Activated CD4-positive, alpha-beta T cell treated with anti-CD3 and anti-CD28 coated beads for 36 hours (primary cell): ENCODE results near the gene KCNIP4. TPM values are rescaled to one million over a fixed set of nuclear protein-coding genes. Genes with fewer than 3 reads are reported as not detected.
"Not testable (repeated sequence)": the region's sequence is repeated elsewhere in the genome, so short reads cannot be mapped to it uniquely, and the experiment has no call there.

Source experiments
- ATAC-seq: fragments of 200-7000 bp; cut with Tn5 transposase; one replicate; pipeline ENCODE4 v1.10.0; 2021; ENCODE audit warnings: mild to moderate bottlenecking, moderate library complexity
- CTCF ChIA-PET: fragments of 350-600 bp; sonication (Branson Sonifier 250); formaldehyde crosslinking; loops from one replicate; lab custom pipeline; 2021; ENCODE audit warnings: antibody characterized with exemption; lab: Charles Lee
- POLR2A ChIA-PET: fragments of 350-600 bp; sonication (Branson Sonifier 250); formaldehyde crosslinking; loops from one replicate; lab custom pipeline; 2021; ENCODE audit warnings: antibody characterized with exemption, inconsistent platforms; lab: Charles Lee
- DNase-seq: peaks from one replicate; pipeline ENCODE4 v3.0.0-alpha.2; 2020
- H3K27ac Mint-ChIP-seq: one replicate; pipeline ENCODE4 v1.8.0; 2021; ENCODE audit warnings: mixed read lengths
- H3K27me3 Mint-ChIP-seq: one replicate; pipeline ENCODE4 v1.8.0; 2021; ENCODE audit warnings: mixed read lengths
- H3K36me3 Mint-ChIP-seq: one replicate; pipeline ENCODE4 v1.8.0; 2021; ENCODE audit warnings: low read depth, mixed read lengths
- H3K4me1 Mint-ChIP-seq: one replicate; pipeline ENCODE4 v1.8.0; 2021; ENCODE audit warnings: mixed read lengths
- H3K4me3 Mint-ChIP-seq: one replicate; pipeline ENCODE4 v1.8.0; 2021; ENCODE audit warnings: mild to moderate bottlenecking, moderate library complexity, mixed read lengths
- H3K9me3 Mint-ChIP-seq: one replicate; pipeline ENCODE4 v1.8.0; 2021; ENCODE audit warnings: low read depth, mixed read lengths
- intact Hi-C, 2 experiments: fragments of 100-400 bp; cut with DNase I in 1 of 2; cut with micrococcal nuclease in 1 of 2; formaldehyde crosslinking; loops; one replicate each; pipeline versions ENCODE4 v1.14.2 to v1.15.1; 2022 to 2024; cut with DNase I, micrococcal nuclease
- total RNA-seq, 2 experiments: library from RNA; stranded (reverse); gene quantifications; one replicate each; pipeline ENCODE4 v1.2.3, GENCODE V29; 2021

Gene KCNIP4
- total RNA-seq, 2 experiments from 2014 or later, result not detected

DNA sequence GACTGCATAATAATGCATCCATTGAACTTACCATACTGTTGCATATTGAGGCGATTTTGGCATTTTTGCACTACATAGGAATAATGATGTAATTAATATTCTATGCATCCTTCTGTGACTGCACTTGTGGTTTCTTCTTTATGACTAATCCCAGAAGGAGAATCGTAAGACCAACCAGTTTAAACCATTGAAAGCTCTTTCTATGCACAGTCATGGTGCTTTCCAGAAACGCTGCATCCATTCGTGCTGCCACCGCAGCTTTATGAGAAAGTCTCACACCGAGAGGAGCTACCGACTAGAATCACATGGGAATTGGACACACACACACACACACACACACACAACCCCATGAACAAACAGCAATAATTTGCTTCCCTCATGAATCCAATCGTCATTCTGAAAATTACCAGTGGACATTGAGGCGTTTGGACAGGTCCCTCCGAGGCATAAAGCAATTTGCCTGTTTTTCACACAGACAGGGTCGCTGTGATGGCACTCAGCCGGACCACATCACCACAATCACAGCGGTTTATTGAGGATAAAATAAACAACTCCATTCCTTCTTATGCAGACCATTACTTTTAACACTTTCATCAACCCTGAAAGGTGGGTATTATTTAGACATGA, 1184.1 kb downstream of the KCNIP4 start:
- DNase-seq, result no peak
- ChIA-PET POLR2A (no interaction called here), CTCF (interaction anchor here (2.2 kb wide), 1 partner anchor 9 kb away, joined by 8 read pairs; no protein-coding TSS in a partner anchor)
- no peak for ATAC-seq
- intact Hi-C loops, result no loop called here
- H3K36me3 Mint-ChIP-seq, result no peaks in the 10 kb centered on the region
- H3K4me1 Mint-ChIP-seq, result no peaks in the 10 kb centered on the region
- no peak overlapping the region for H3K27ac Mint-ChIP-seq
- H3K9me3 Mint-ChIP-seq, result no peaks in the 10 kb centered on the region
- no peaks in the 10 kb centered on the region for H3K27me3 Mint-ChIP-seq
- H3K4me3 Mint-ChIP-seq, result no peak overlapping the region

DNA sequence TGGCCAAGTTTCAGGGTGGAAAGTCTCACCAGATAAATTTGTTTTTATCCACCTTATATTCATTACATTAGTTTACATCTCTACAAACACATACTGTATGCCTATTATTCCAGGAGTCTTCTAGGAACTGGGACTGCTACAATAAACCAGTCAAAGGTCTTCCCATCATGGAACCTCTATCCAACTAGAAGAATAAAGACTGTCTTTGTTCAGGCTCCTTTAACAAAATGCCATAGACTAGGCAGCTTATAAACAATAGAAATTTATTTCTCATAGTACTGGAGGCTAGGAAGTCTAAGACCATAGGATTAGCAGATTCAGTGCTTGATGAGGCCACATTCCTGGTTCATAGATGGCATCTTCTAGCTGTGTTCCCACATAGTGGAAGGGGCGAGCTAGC, 1186.7 kb downstream of the KCNIP4 start:
- DNase-seq, result no peak
- H3K27ac Mint-ChIP-seq, result no peak overlapping the region
- no peaks in the 10 kb centered on the region for H3K27me3 Mint-ChIP-seq
- CTCF ChIA-PET, result interaction anchor here (1.7 to 2.7 kb wide), 2 partner anchors 11 to 13 kb away, joined by 4 to 7 read pairs; no protein-coding TSS in a partner anchor
- H3K36me3 Mint-ChIP-seq, result no peaks in the 10 kb centered on the region
- H3K9me3 Mint-ChIP-seq, result no peaks in the 10 kb centered on the region
- H3K4me3 Mint-ChIP-seq, result no peak overlapping the region
- no peak for ATAC-seq
- intact Hi-C loops, result no loop called here
- POLR2A ChIA-PET, result no interaction called here
- no peaks in the 10 kb centered on the region for H3K4me1 Mint-ChIP-seq

DNA sequence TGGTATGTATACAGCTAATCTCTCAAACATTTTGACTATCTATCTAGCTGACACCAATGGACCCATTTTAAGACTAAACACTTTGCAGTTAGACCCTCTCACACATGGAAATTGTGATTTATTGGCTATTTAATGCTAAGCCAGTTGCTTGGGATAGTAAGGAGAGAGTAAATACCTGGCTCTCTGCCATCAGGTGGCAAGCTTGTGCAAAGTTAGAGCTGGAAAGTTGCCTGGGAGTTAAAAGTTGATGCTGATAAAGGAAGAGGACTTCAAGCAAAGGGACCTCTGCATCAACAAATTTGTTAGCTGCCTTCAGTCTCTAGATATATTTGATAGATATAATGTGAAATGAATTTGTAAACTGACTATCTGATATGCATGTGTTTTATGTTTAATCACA, 1187.2 kb downstream of the KCNIP4 start:
- no peak overlapping the region for H3K4me3 Mint-ChIP-seq
- no peak for ATAC-seq
- H3K4me1 Mint-ChIP-seq, result no peaks in the 10 kb centered on the region
- ChIA-PET CTCF (interaction anchor here (1.7 to 2.7 kb wide), 2 partner anchors 11 to 13 kb away, joined by 4 to 7 read pairs; no protein-coding TSS in a partner anchor), POLR2A (no interaction called here)
- H3K27ac Mint-ChIP-seq, result no peak overlapping the region
- no peaks in the 10 kb centered on the region for H3K9me3 Mint-ChIP-seq
- intact Hi-C loops, result no loop called here
- H3K36me3 Mint-ChIP-seq, result no peaks in the 10 kb centered on the region
- H3K27me3 Mint-ChIP-seq, result no peaks in the 10 kb centered on the region
- DNase-seq, result no peak

DNA sequence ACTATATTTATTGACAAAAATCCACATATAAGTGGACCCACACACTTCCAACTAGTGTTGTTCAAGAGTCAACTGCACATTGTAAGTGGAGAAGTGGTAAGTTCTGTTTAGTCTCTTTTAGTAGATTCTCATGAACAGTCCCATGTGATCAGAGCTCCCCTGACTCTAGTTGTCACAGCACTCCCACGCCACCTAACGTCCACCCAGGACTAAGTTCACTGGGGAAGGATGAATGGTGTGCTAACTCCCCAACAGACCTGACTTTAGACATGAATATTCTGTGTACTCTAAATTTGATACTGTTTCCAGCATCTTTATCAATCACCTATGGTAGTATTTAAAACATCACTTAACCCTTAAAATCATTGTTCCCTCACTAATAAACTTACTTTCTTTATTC, 1188.5 kb downstream of the KCNIP4 start:
- Mint-ChIP-seq H3K27me3 (no peaks in the 10 kb centered on the region), H3K4me1 (no peaks in the 10 kb centered on the region), H3K36me3 (no peaks in the 10 kb centered on the region), H3K9me3 (no peaks in the 10 kb centered on the region), H3K27ac (no peak overlapping the region), H3K4me3 (no peak overlapping the region)
- ChIA-PET POLR2A (no interaction called here), CTCF (interaction anchor here (1.7 to 2.7 kb wide), 2 partner anchors 13 to 14 kb away, joined by 4 to 7 read pairs; no protein-coding TSS in a partner anchor)
- ATAC-seq, result no peak
- intact Hi-C loops, result no loop called here
- no peak for DNase-seq

DNA sequence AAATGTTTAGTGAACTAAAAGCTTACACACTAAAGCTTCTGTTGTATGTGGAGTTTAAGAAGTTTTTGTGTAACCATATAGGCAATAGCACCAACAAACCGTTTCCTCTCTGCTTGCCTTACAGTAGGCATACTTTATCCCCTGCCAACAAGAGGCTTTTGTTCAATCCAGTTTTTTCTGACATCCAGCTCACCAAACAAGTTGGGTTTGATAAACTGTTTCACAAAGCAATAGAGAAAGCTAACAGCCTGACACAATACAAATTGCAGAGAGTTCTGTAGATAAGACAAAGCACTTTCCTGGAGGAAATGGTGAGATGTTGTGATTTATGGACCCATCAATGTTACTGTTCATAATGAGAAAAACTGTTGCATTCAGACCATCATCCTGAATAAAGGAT, 1194.5 kb downstream of the KCNIP4 start:
- CTCF ChIA-PET, result no interaction called here
- Mint-ChIP-seq H3K27ac (no peak overlapping the region), H3K4me3 (no peak overlapping the region)

GRCh38 chr4:20752641-20753040, 1195.9 kb downstream of the KCNIP4 start:
- Mint-ChIP-seq H3K27me3 (no peaks in the 10 kb centered on the region), H3K4me3 (no peak overlapping the region), H3K36me3 (peaks cover 6% of the 10 kb centered on the region), H3K9me3 (no peaks in the 10 kb centered on the region), H3K4me1 (no peaks in the 10 kb centered on the region), H3K27ac (no peak overlapping the region)
- DNase-seq (no peak), ATAC-seq (no peak)
- ChIA-PET POLR2A (no interaction called here), CTCF (no interaction called here)
- intact Hi-C loops, result no loop called here

More for the DNA sequence above, 1194.5 kb downstream of the KCNIP4 start:
- POLR2A ChIA-PET, result no interaction called here
- ATAC-seq (no peak), DNase-seq (no peak)
- H3K27me3 Mint-ChIP-seq, result no peaks in the 10 kb centered on the region
- peaks cover 6% of the 10 kb centered on the region for H3K36me3 Mint-ChIP-seq
- H3K4me1 Mint-ChIP-seq, result no peaks in the 10 kb centered on the region
- intact Hi-C loops, result no loop called here
- no peaks in the 10 kb centered on the region for H3K9me3 Mint-ChIP-seq

GRCh38 chr4:20746000-20746399, 1202.6 kb downstream of the KCNIP4 start:
- ATAC-seq, result not testable (repeated sequence)

GRCh38 chr4:20735931-20736330, 1212.6 kb downstream of the KCNIP4 start:
- H3K4me1 Mint-ChIP-seq, result no peaks in the 10 kb centered on the region
- no peaks in the 10 kb centered on the region for H3K27me3 Mint-ChIP-seq
- intact Hi-C loops, result no loop called here
- peaks cover 29% of the 10 kb centered on the region for H3K9me3 Mint-ChIP-seq
- DNase-seq (no peak), ATAC-seq (no peak)
- H3K4me3 Mint-ChIP-seq, result no peak overlapping the region
- H3K36me3 Mint-ChIP-seq, result peaks cover 62% of the 10 kb centered on the region
- no peak overlapping the region for H3K27ac Mint-ChIP-seq
- ChIA-PET CTCF (interaction anchor here (0.6 to 1.1 kb wide), 2 partner anchors 40 to 1308 kb away, joined by 3 read pairs; no protein-coding TSS in a partner anchor), POLR2A (no interaction called here)

More at GRCh38 chr4:20746000-20746399, 1202.6 kb downstream of the KCNIP4 start:
- H3K36me3 Mint-ChIP-seq, DNase-seq, H3K4me1 Mint-ChIP-seq, POLR2A ChIA-PET, intact Hi-C loops, H3K4me3 Mint-ChIP-seq, H3K27me3 Mint-ChIP-seq, CTCF ChIA-PET, H3K27ac Mint-ChIP-seq: not testable (repeated sequence)
- peaks cover 14% of the 10 kb centered on the region for H3K9me3 Mint-ChIP-seq

GRCh38 chr4:20724915-20725314, 1223.7 kb downstream of the KCNIP4 start:
- Mint-ChIP-seq H3K36me3 (peaks cover 61% of the 10 kb centered on the region), H3K27ac (no peak overlapping the region), H3K9me3 (peaks cover 14% of the 10 kb centered on the region), H3K4me1 (no peaks in the 10 kb centered on the region), H3K4me3 (no peak overlapping the region), H3K27me3 (no peaks in the 10 kb centered on the region)
- intact Hi-C loops, result no loop called here
- DNase-seq (no peak), ATAC-seq (no peak)
- ChIA-PET CTCF (no interaction called here), POLR2A (no interaction called here)

- no peaks in the 10 kb centered on the region for H3K4me1 Mint-ChIP-seq
- no peaks in the 10 kb centered on the region for H3K27me3 Mint-ChIP-seq
- CTCF ChIA-PET, result no interaction called here
- ATAC-seq (no peak), DNase-seq (no peak)
- POLR2A ChIA-PET, result no interaction called here
- peaks cover 16% of the 10 kb centered on the region for H3K9me3 Mint-ChIP-seq
- no peak overlapping the region for H3K27ac Mint-ChIP-seq
- H3K36me3 Mint-ChIP-seq, result peaks cover 71% of the 10 kb centered on the region
- intact Hi-C loops, result no loop called here
- no peak overlapping the region for H3K4me3 Mint-ChIP-seq
Observed at GRCh38 chr4:20723463-20723862, 1225.1 kb downstream of the KCNIP4 start.

GRCh38 chr4:20723019-20723418, 1225.6 kb downstream of the KCNIP4 start:
- no peak overlapping the region for H3K4me3 Mint-ChIP-seq
- ATAC-seq, result no peak
- CTCF ChIA-PET, result no interaction called here
- peaks cover 16% of the 10 kb centered on the region for H3K9me3 Mint-ChIP-seq
- no peak overlapping the region for H3K27ac Mint-ChIP-seq
- no peaks in the 10 kb centered on the region for H3K27me3 Mint-ChIP-seq
- intact Hi-C loops, result no loop called here
- no peak for DNase-seq
- no peaks in the 10 kb centered on the region for H3K4me1 Mint-ChIP-seq
- POLR2A ChIA-PET, result no interaction called here
- peaks cover 75% of the 10 kb centered on the region for H3K36me3 Mint-ChIP-seq

GRCh38 chr4:20711335-20711734, 1237.2 kb downstream of the KCNIP4 start:
- H3K9me3 Mint-ChIP-seq, result peaks cover 7% of the 10 kb centered on the region
- POLR2A ChIA-PET, result no interaction called here
- H3K27me3 Mint-ChIP-seq, result no peaks in the 10 kb centered on the region
- no peak for DNase-seq
- H3K4me1 Mint-ChIP-seq, result no peaks in the 10 kb centered on the region
- intact Hi-C loops, result no loop called here
- CTCF ChIA-PET, result no interaction called here
- no peak for ATAC-seq
- peaks cover 44% of the 10 kb centered on the region for H3K36me3 Mint-ChIP-seq
- H3K27ac Mint-ChIP-seq, result no peak overlapping the region
- no peak overlapping the region for H3K4me3 Mint-ChIP-seq
